Astrocyte of the cerebellum (primary cell): ENCODE results near the gene C11orf68.
A peak's percentile ranks its signal among the peaks of the same experiment; 100 is the strongest.
"Not testable (repeated sequence)": the region's sequence is repeated elsewhere in the genome, so short reads cannot be mapped to it uniquely, and the experiment has no call there.

Experiments used
- DNase-seq: peaks from one replicate; pipeline ENCODE4 v3.0.0-alpha.2; 2011; ENCODE audit warnings: low read depth
- H3K4me3 ChIP-seq: 2 replicates; pipeline ENCODE4 v1.5.1; 2011; ENCODE audit warnings: mild to moderate bottlenecking, low read depth, low read length, moderate library complexity
- in situ Hi-C: cut with HindIII; loops from 2 replicates; pipeline ENCODE4 v1.10.0; 2017; ENCODE audit warnings: low sequenced_read_pairs
- TF ChIP-seq, protein P1 (sequence below): IDR thresholded peaks from 2 replicates; pipeline ENCODE4 v1.5.1; 2012; ENCODE audit warnings: low read length, low read depth, moderate library complexity, mild to moderate bottlenecking; ENCODE audit errors: missing control alignments

Gene C11orf68

GRCh38 chr11:65895482-65895981, 23.3 kb downstream of the C11orf68 start:
- TF ChIP-seq, protein P1, sequence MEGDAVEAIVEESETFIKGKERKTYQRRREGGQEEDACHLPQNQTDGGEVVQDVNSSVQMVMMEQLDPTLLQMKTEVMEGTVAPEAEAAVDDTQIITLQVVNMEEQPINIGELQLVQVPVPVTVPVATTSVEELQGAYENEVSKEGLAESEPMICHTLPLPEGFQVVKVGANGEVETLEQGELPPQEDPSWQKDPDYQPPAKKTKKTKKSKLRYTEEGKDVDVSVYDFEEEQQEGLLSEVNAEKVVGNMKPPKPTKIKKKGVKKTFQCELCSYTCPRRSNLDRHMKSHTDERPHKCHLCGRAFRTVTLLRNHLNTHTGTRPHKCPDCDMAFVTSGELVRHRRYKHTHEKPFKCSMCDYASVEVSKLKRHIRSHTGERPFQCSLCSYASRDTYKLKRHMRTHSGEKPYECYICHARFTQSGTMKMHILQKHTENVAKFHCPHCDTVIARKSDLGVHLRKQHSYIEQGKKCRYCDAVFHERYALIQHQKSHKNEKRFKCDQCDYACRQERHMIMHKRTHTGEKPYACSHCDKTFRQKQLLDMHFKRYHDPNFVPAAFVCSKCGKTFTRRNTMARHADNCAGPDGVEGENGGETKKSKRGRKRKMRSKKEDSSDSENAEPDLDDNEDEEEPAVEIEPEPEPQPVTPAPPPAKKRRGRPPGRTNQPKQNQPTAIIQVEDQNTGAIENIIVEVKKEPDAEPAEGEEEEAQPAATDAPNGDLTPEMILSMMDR, result no peak
- in situ Hi-C loops, result no loop called here
- no peak for DNase-seq
- H3K4me3 ChIP-seq, result no peak overlapping the region

- no peak for DNase-seq
- TF ChIP-seq, protein P1, result no peak
- no peak overlapping the region for H3K4me3 ChIP-seq
- in situ Hi-C loops, result no loop called here
Measured at GRCh38 chr11:65894034-65894591, 24.7 kb downstream of the C11orf68 start.

DNA sequence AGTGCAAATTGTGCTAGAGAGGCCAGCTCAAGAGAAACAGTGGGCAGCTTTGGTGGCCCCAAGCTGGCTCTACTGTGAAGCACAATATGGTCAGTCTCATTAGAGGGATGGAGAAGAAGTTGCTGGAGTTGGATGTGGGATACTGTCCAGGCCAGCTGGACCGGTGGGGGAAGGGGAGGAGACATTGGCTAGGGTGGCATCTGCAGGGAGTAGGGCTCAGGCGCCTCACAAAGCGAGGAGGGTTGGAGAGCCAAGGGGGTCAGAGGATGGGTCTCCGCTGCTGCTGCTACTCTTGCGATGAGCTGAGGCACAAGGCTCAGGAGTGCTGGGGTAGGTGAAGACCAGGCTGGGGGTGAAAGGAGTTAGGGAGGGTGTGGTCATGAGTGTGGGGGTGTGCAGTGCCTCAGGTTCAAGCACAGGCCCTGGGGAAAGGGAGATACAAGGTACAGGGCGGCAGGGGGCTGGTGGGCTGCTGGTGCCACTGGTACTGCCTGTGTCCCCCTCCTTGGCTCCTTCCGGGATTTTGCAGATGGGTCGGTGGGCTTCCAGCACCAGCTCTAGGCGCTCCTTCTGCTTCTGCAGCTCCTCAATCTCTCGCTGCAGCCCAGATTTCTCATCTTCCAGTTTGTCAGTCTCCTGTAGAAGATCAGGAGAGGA, 26.1 kb downstream of the C11orf68 start:
- in situ Hi-C loops, result no loop called here
- no peak for DNase-seq
- TF ChIP-seq, protein P1, result no peak
- H3K4me3 ChIP-seq, result no peak overlapping the region

DNA sequence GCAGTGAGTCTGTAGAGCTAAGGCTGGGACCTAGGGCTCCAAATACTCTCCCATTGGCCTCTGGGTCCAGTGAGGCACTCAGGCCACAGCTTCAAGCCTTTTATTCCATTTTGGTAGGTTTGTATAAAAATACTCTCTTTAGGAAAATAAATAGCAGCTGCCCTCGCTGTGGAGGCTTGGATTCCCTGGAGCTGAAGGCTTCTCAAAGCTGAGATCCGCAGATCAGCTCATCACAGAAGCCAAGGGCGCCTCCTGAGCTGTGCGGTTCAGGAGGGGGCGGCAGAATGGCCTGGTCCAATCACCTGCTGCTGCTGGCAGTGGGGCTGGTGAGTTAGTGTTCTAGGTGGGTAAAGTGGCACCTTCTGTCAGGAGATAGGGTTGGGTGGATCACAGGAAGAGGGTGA, 26.7 kb downstream of the C11orf68 start:
- in situ Hi-C loops, DNase-seq: not testable (repeated sequence)
- H3K4me3 ChIP-seq, result peak overlapping the region; percentile 72

DNA sequence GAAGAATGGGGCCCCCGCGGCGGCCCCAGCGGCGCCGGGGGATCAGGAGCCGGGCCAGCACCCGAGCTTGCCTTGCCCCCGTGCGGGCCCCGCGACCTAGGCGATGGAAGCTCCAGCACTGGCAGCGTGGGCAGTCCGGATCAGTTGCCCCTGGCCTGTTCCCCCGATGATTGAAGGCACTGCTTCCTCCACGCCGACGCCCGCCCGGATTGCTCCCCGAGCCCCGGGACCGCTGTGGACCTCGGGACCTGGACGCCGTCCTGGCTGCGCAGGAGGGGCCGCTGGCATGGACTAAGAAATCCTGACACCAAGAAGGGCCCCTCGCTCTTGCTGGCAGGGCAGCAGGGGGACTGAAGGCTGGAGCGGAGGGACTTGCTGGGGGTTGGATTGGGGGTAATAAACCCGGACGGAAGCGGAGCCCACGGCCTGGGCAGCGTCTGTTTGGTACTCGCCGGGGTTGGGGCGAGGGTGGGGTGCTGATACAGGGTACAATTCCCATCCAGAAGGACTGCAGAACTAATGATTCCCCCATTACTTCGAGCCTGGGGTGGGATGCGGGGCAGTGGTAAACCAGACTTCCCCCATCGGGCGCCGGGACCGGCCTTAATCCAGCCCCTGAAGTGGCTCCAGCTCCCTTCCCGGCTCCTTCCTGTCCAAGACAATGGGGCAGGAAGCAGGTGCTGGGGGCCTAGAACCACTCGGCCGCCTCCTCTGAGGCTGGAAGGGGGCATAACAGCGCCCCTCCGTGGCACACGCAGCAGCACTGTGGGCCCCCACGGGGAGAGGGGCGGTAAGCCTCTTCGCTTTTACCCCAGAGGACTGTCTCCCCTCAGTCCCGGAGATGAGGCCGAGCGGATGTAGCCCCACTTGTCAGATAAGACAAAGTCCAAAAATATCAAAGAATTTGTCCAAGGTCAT, 27.4 kb downstream of the C11orf68 start:
- in situ Hi-C loops, result no loop called here
- H3K4me3 ChIP-seq, result peak overlapping the region; percentile 72
- TF ChIP-seq, protein P1, result peak; percentile 34
- DNase-seq, result no peak

- in situ Hi-C loops, result no loop called here
- H3K4me3 ChIP-seq, result peak within 1 kb of the TSS; percentile 72
- TF ChIP-seq, protein P1, result peak; percentile 4
- DNase-seq, result peak; percentile 81
Measured at GRCh38 chr11:65890324-65891218, 28.3 kb downstream of the C11orf68 start, which contains the start of gene CCDC85B. TSS of gene CCDC85B (plus strand) at chr11:65890673. CDS start at chr11:65890784, 111 bp downstream.
